ENCODE results near the gene ARMH3. TPM values are rescaled to one million over a fixed set of nuclear protein-coding genes. Genes with fewer than 3 reads are reported as not detected.

The ARMH3 gene
- total RNA-seq, 1 experiment from 2014 or later: 30.6 TPM

DNA sequence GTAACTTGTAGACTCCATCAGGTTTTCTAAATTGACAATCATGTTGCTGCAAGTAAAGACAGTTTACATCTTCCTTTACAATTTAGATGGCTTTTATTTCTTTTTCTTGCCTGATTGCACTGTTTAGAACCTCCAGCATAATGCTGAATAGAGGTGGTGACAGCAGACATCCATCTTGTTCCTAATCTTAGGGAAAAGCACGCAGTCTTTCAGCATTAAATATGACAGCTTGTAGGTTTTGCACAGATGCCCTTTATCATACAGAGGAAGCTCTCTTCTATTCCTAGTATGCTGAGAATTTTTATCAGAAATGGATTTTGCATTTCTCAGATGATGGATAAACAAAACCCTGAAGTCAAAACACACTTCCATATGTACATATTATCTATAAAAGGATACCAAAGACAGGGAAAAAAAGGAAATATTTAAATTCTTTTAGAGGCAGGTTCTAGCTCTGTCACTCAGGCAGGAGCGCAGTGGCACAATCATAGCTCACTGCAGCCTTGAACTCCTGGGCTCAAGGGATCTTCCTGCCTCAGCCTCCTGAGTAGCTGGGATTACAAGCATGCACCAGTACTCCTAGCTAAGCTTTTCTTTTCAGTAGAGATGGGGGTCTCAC, 143.3 kb downstream of the ARMH3 start:
- in situ Hi-C loops (cut with HindIII; ENCODE audit: low pct_unique_long_range_greater_than_20kb, low sequenced_read_pairs) (no loop called here), intact Hi-C loops (cut with micrococcal nuclease; ENCODE audit: unreplicated experiment) (no loop called here)
- DNase-seq (ENCODE audit: low read depth, low spot score): no peak
- no TSS peak for BruUV-seq (replicated peaks)
- Histone ChIP-seq H3K9me3 (ENCODE audit: control insufficient read depth, insufficient read depth, low read depth, low read length) (no peaks in the 10 kb centered on the region), H3K36me3 (ENCODE audit: control insufficient read depth, insufficient read depth, low read length) (no peaks in the 10 kb centered on the region), H3K4me1 (ENCODE audit: control insufficient read depth, insufficient read depth, low read length) (no peaks in the 10 kb centered on the region), H3K4me3 (ENCODE audit: low read depth in 2 of 2, low read length in 2 of 2) (no peak overlapping the region), H3K27ac (ENCODE audit: low read length) (no peak overlapping the region), H3K27me3 (ENCODE audit: control insufficient read depth, insufficient read depth, low read length) (no peaks in the 10 kb centered on the region)
- no peak for ATAC-seq
- CTCF ChIA-PET: no interaction called here
- no peak for TF ChIP-seq SIN3A (IDR thresholded peaks at IDR 0.05; ENCODE audit: borderline replicate concordance, insufficient read depth, low read depth, low read length)
- no peak for TF ChIP-seq TCF7L2 (IDR thresholded peaks at IDR 0.05; ENCODE audit: low read depth, low read length)
- POLR2A ChIA-PET: interaction anchor here (0.5 kb wide), 1 partner anchor 11 kb away, joined by 5 read pairs; no protein-coding TSS in a partner anchor

- TF ChIP-seq POLR2AphosphoS5 (IDR thresholded peaks at IDR 0.05; ENCODE audit: low read depth, low read length): no peak
- no peak for TF ChIP-seq SIN3A (IDR thresholded peaks at IDR 0.05; ENCODE audit: borderline replicate concordance, insufficient read depth, low read depth, low read length)
- TF ChIP-seq CTCF (IDR thresholded peaks at IDR 0.05): no peak
- TF ChIP-seq TCF7L2 (IDR thresholded peaks at IDR 0.05; ENCODE audit: low read depth, low read length): no peak
- TF ChIP-seq, protein P1, sequence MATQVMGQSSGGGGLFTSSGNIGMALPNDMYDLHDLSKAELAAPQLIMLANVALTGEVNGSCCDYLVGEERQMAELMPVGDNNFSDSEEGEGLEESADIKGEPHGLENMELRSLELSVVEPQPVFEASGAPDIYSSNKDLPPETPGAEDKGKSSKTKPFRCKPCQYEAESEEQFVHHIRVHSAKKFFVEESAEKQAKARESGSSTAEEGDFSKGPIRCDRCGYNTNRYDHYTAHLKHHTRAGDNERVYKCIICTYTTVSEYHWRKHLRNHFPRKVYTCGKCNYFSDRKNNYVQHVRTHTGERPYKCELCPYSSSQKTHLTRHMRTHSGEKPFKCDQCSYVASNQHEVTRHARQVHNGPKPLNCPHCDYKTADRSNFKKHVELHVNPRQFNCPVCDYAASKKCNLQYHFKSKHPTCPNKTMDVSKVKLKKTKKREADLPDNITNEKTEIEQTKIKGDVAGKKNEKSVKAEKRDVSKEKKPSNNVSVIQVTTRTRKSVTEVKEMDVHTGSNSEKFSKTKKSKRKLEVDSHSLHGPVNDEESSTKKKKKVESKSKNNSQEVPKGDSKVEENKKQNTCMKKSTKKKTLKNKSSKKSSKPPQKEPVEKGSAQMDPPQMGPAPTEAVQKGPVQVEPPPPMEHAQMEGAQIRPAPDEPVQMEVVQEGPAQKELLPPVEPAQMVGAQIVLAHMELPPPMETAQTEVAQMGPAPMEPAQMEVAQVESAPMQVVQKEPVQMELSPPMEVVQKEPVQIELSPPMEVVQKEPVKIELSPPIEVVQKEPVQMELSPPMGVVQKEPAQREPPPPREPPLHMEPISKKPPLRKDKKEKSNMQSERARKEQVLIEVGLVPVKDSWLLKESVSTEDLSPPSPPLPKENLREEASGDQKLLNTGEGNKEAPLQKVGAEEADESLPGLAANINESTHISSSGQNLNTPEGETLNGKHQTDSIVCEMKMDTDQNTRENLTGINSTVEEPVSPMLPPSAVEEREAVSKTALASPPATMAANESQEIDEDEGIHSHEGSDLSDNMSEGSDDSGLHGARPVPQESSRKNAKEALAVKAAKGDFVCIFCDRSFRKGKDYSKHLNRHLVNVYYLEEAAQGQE (IDR thresholded peaks at IDR 0.05; ENCODE audit: insufficient read depth in 1 of 2, low read depth in 2 of 2, low read length in 1 of 2): no peak
- Histone ChIP-seq H3K4me3 (ENCODE audit: low read depth in 2 of 2, low read length in 2 of 2) (no peak overlapping the region), H3K27me3 (ENCODE audit: control insufficient read depth, insufficient read depth, low read length) (no peaks in the 10 kb centered on the region), H3K27ac (ENCODE audit: low read length) (no peak overlapping the region), H3K4me1 (ENCODE audit: control insufficient read depth, insufficient read depth, low read length) (no peaks in the 10 kb centered on the region), H3K9me3 (ENCODE audit: control insufficient read depth, insufficient read depth, low read depth, low read length) (no peaks in the 10 kb centered on the region), H3K36me3 (ENCODE audit: control insufficient read depth, insufficient read depth, low read length) (no peaks in the 10 kb centered on the region)
- ATAC-seq (no peak), DNase-seq (ENCODE audit: low read depth, low spot score) (no peak)
- BruUV-seq (replicated peaks): no TSS peak
- ChIA-PET CTCF (no interaction called here), POLR2A (no interaction called here)
- in situ Hi-C loops (cut with HindIII; ENCODE audit: low pct_unique_long_range_greater_than_20kb, low sequenced_read_pairs): no loop called here
- intact Hi-C loops (cut with micrococcal nuclease; ENCODE audit: unreplicated experiment): no loop called here
These were observed 149.3 kb downstream of the ARMH3 start for GRCh38 chr10:101906586-101907183.

- in situ Hi-C loops (cut with HindIII; ENCODE audit: low pct_unique_long_range_greater_than_20kb, low sequenced_read_pairs): no loop called here
These were observed 150.7 kb downstream of the ARMH3 start for GRCh38 chr10:101905251-101905650.

More at GRCh38 chr10:101905251-101905650, 150.7 kb downstream of the ARMH3 start:
- no peak for DNase-seq (ENCODE audit: low read depth, low spot score)
- H3K4me3 ChIP-seq (ENCODE audit: low read depth in 2 of 2, low read length in 2 of 2): no peak overlapping the region
- no TSS peak for BruUV-seq (replicated peaks)
- CTCF ChIA-PET: no interaction called here
- no peak for TF ChIP-seq POLR2AphosphoS5 (IDR thresholded peaks at IDR 0.05; ENCODE audit: low read depth, low read length)
- H3K27me3 ChIP-seq (ENCODE audit: control insufficient read depth, insufficient read depth, low read length): no peaks in the 10 kb centered on the region
- intact Hi-C loops (cut with micrococcal nuclease; ENCODE audit: unreplicated experiment): no loop called here
- no peaks in the 10 kb centered on the region for H3K9me3 ChIP-seq (ENCODE audit: control insufficient read depth, insufficient read depth, low read depth, low read length)
- POLR2A ChIA-PET: no interaction called here
- no peak overlapping the region for H3K27ac ChIP-seq (ENCODE audit: low read length)
- H3K4me1 ChIP-seq (ENCODE audit: control insufficient read depth, insufficient read depth, low read length): no peaks in the 10 kb centered on the region
- no peak for ATAC-seq
- no peaks in the 10 kb centered on the region for H3K36me3 ChIP-seq (ENCODE audit: control insufficient read depth, insufficient read depth, low read length)

All from Panc1 (cell line).